Stimulated activated CD4-positive, alpha-beta T cell treated with anti-CD3 and anti-CD28 coated beads, Interleukin-2, amount 100 ng/mL, for 4 hours (primary cell): Measurements from ENCODE around the gene LMX1A.

Experiments used
- DNase-seq: peaks from one replicate; pipeline ENCODE4 v3.0.0-alpha.2; 2020; ENCODE audit warnings: low read depth

Gene LMX1A

GRCh38 chr1:165218731-165219130, 137.8 kb downstream of the LMX1A start:
- no peak for DNase-seq

GRCh38 chr1:165217958-165218357, 138.6 kb downstream of the LMX1A start:
- no peak for DNase-seq

- DNase-seq = no peak
Observed at GRCh38 chr1:165216254-165216653, 140.3 kb downstream of the LMX1A start.

GRCh38 chr1:165215676-165216075, 140.8 kb downstream of the LMX1A start:
- no peak for DNase-seq

- DNase-seq = no peak
Observed at GRCh38 chr1:165212229-165212628, 144.3 kb downstream of the LMX1A start.

GRCh38 chr1:165207853-165208515, 148.5 kb downstream of the LMX1A start:
- no peak for DNase-seq

GRCh38 chr1:165205145-165205544, 151.4 kb downstream of the LMX1A start:
- DNase-seq = no peak

GRCh38 chr1:165204548-165204947, 152.0 kb downstream of the LMX1A start:
- no peak for DNase-seq

GRCh38 chr1:165191087-165191486, 165.4 kb downstream of the LMX1A start:
- DNase-seq = no peak

GRCh38 chr1:165189913-165190312, 166.6 kb downstream of the LMX1A start:
- no peak for DNase-seq

GRCh38 chr1:165189011-165189410, 167.5 kb downstream of the LMX1A start:
- no peak for DNase-seq

GRCh38 chr1:165187031-165188009, 169.2 kb downstream of the LMX1A start:
- DNase-seq = no peak

GRCh38 chr1:165185161-165185889, 171.2 kb downstream of the LMX1A start:
- DNase-seq = no peak

- DNase-seq = no peak
Observed at GRCh38 chr1:165182975-165183374, 173.5 kb downstream of the LMX1A start.

GRCh38 chr1:165179306-165179705, 177.2 kb downstream of the LMX1A start:
- no peak for DNase-seq

- DNase-seq = no peak
Observed at GRCh38 chr1:165174491-165174890, 182.0 kb downstream of the LMX1A start.

- no peak for DNase-seq
Observed at GRCh38 chr1:165173818-165174217, 182.7 kb downstream of the LMX1A start.

GRCh38 chr1:165173409-165173808, 183.1 kb downstream of the LMX1A start:
- DNase-seq = no peak

GRCh38 chr1:165172666-165173065, 183.8 kb downstream of the LMX1A start:
- no peak for DNase-seq

- no peak for DNase-seq
Observed at GRCh38 chr1:165169729-165170128, 186.8 kb downstream of the LMX1A start.

- DNase-seq = no peak
Observed at GRCh38 chr1:165169028-165169427, 187.5 kb downstream of the LMX1A start.

GRCh38 chr1:165168467-165168866, 188.0 kb downstream of the LMX1A start:
- no peak for DNase-seq
